Measurements from ENCODE around the gene CEMP1.

The CEMP1 gene

GRCh38 chr16:2513405-2514332 lies 17.5 kb downstream of the CEMP1 start, which contains the start of gene ATP6V0C:
Gene ATP6V0C (plus strand): TSS chr16:2513952. CDS start chr16:2514104, 152 bp downstream.
- WGBS, 2 donors (ENCODE audit: extremely low coverage in 2 of 2, insufficient read length in 2 of 2, insufficient replicate concordance in 1 of 2): no CpG with 5 or more reads among the region's 122 CpGs
- Histone ChIP-seq H2BK12ac (ENCODE audit: low read length) (peak within 1 kb of the TSS; percentile 69), H2BK120ac (ENCODE audit: low read depth, low read length) (peak within 1 kb of the TSS; percentile 97), H4K91ac (ENCODE audit: low read depth, low read length, poor library complexity) (peak within 1 kb of the TSS; percentile 75), H3K79me1 (ENCODE audit: low read depth, low read length) (peaks cover 26% of the 10 kb centered on the region), H4K8ac (ENCODE audit: low read depth, low read length) (peak within 1 kb of the TSS; percentile 78), H3K18ac (ENCODE audit: low read length) (peak within 1 kb of the TSS; percentile 99), H2AK5ac (ENCODE audit: low read depth, low read length) (peak within 1 kb of the TSS; percentile 96), H3K4me3 (ENCODE audit: low read length in 2 of 2) (peak within 1 kb of the TSS; percentile 96 to 97), H3K23ac (ENCODE audit: low read depth, low read length, poor library complexity) (peak within 1 kb of the TSS; percentile 99), H3K9me3 (replicated peaks in 1 of 2; ENCODE audit: control insufficient read depth in 2 of 2, insufficient read depth in 1 of 2, low read depth in 1 of 2, low read length in 2 of 2) (no peaks in the 10 kb centered on the region), H3K27ac (replicated peaks; ENCODE audit: low read length) (peak within 1 kb of the TSS; percentile 93), H3K4ac (ENCODE audit: low read length) (peak within 1 kb of the TSS; percentile 93), H3K36me3 (replicated peaks in 1 of 2; ENCODE audit: control insufficient read depth in 2 of 2, insufficient read depth in 2 of 2, low read length in 2 of 2) (peaks cover 0 to 21% of the 10 kb centered on the region in 2 donors), H2AFZ (ENCODE audit: low read length) (peak within 1 kb of the TSS; percentile 99), H3K9ac (ENCODE audit: low read depth, low read length, poor library complexity) (peak within 1 kb of the TSS; percentile 98), H3K14ac (ENCODE audit: low read length) (peak within 1 kb of the TSS; percentile 71), H3K27me3 (ENCODE audit: control insufficient read depth in 3 of 3, insufficient read depth in 3 of 3, low read depth in 1 of 3, low read length in 3 of 3) (no peaks in the 10 kb centered on the region), H3K4me1 (ENCODE audit: control insufficient read depth in 2 of 2, insufficient read depth in 1 of 2, low read depth in 1 of 2, low read length in 2 of 2) (peaks cover 31 to 38% of the 10 kb centered on the region in 2 donors), H3K4me2 (ENCODE audit: insufficient read depth, low read length, poor library complexity, severe bottlenecking) (peak within 1 kb of the TSS; percentile 88), H2BK5ac (ENCODE audit: low read length) (peak within 1 kb of the TSS; percentile 96), H2BK15ac (ENCODE audit: low read length) (peak within 1 kb of the TSS; percentile 87)
- peak; percentile 93 for DNase-seq (ENCODE audit: low spot score)

- peak overlapping the region; percentile 99 for H3K18ac ChIP-seq (ENCODE audit: low read length)
- peak overlapping the region; percentile 88 for H3K9ac ChIP-seq (ENCODE audit: low read depth, low read length, poor library complexity)
- H4K8ac ChIP-seq (ENCODE audit: low read depth, low read length): peak overlapping the region; percentile 78
- peak overlapping the region; percentile 91 for H2AK5ac ChIP-seq (ENCODE audit: low read depth, low read length)
- peak overlapping the region; percentile 88 for H3K4me2 ChIP-seq (ENCODE audit: insufficient read depth, low read length, poor library complexity, severe bottlenecking)
- H3K79me1 ChIP-seq (ENCODE audit: low read depth, low read length): peaks cover 19% of the 10 kb centered on the region
- peak overlapping the region; percentile 93 for H3K27ac ChIP-seq (replicated peaks; ENCODE audit: low read length)
- no peak for DNase-seq (ENCODE audit: low spot score)
- WGBS, 2 donors (ENCODE audit: extremely low coverage in 2 of 2, insufficient read length in 2 of 2, insufficient replicate concordance in 1 of 2): no CpG with 5 or more reads among the region's 15 CpGs
- peak overlapping the region; percentile 97 for H2BK120ac ChIP-seq (ENCODE audit: low read depth, low read length)
- H3K23ac ChIP-seq (ENCODE audit: low read depth, low read length, poor library complexity): peak overlapping the region; percentile 97
- peak overlapping the region; percentile 75 to 97 for H3K4me3 ChIP-seq (ENCODE audit: low read length in 2 of 2)
- H3K36me3 ChIP-seq (replicated peaks in 1 of 2; ENCODE audit: control insufficient read depth in 2 of 2, insufficient read depth in 2 of 2, low read length in 2 of 2): peaks cover 0 to 20% of the 10 kb centered on the region in 2 donors
- H3K14ac ChIP-seq (ENCODE audit: low read length): peak overlapping the region; percentile 6
- no peaks in the 10 kb centered on the region for H3K27me3 ChIP-seq (ENCODE audit: control insufficient read depth in 3 of 3, insufficient read depth in 3 of 3, low read depth in 1 of 3, low read length in 3 of 3)
- H3K4me1 ChIP-seq (ENCODE audit: control insufficient read depth in 2 of 2, insufficient read depth in 1 of 2, low read depth in 1 of 2, low read length in 2 of 2): peaks cover 31 to 38% of the 10 kb centered on the region in 2 donors
- peak overlapping the region; percentile 75 for H4K91ac ChIP-seq (ENCODE audit: low read depth, low read length, poor library complexity)
- peak overlapping the region; percentile 24 for H2BK12ac ChIP-seq (ENCODE audit: low read length)
- H2AFZ ChIP-seq (ENCODE audit: low read length): peak overlapping the region; percentile 99
- peak overlapping the region; percentile 87 for H2BK15ac ChIP-seq (ENCODE audit: low read length)
- peak overlapping the region; percentile 93 for H3K4ac ChIP-seq (ENCODE audit: low read length)
- H2BK5ac ChIP-seq (ENCODE audit: low read length): peak overlapping the region; percentile 96
- H3K9me3 ChIP-seq (replicated peaks in 1 of 2; ENCODE audit: control insufficient read depth in 2 of 2, insufficient read depth in 1 of 2, low read depth in 1 of 2, low read length in 2 of 2): no peaks in the 10 kb centered on the region
These were observed 18.3 kb downstream of the CEMP1 start for GRCh38 chr16:2512735-2513404.

GRCh38 chr16:2511996-2512734 lies 19.0 kb downstream of the CEMP1 start:
- H3K27ac ChIP-seq (replicated peaks; ENCODE audit: low read length): no peak overlapping the region
- WGBS, 2 donors (ENCODE audit: extremely low coverage in 2 of 2, insufficient read length in 2 of 2, insufficient replicate concordance in 1 of 2): no CpG with 5 or more reads among the region's 17 CpGs
- peak overlapping the region; percentile 91 for H2AK5ac ChIP-seq (ENCODE audit: low read depth, low read length)
- peak overlapping the region; percentile 75 for H4K91ac ChIP-seq (ENCODE audit: low read depth, low read length, poor library complexity)
- peaks cover 0 to 19% of the 10 kb centered on the region in 2 donors for H3K36me3 ChIP-seq (replicated peaks in 1 of 2; ENCODE audit: control insufficient read depth in 2 of 2, insufficient read depth in 2 of 2, low read length in 2 of 2)
- H3K18ac ChIP-seq (ENCODE audit: low read length): peak overlapping the region; percentile 99
- peak overlapping the region; percentile 47 for H2BK12ac ChIP-seq (ENCODE audit: low read length)
- peak overlapping the region; percentile 97 for H2BK120ac ChIP-seq (ENCODE audit: low read depth, low read length)
- H3K4me2 ChIP-seq (ENCODE audit: insufficient read depth, low read length, poor library complexity, severe bottlenecking): no peak overlapping the region
- H3K79me1 ChIP-seq (ENCODE audit: low read depth, low read length): peaks cover 13% of the 10 kb centered on the region
- no peak overlapping the region for H3K4me3 ChIP-seq (ENCODE audit: low read length in 2 of 2)
- H3K14ac ChIP-seq (ENCODE audit: low read length): no peak overlapping the region
- peak overlapping the region; percentile 53 for H3K9ac ChIP-seq (ENCODE audit: low read depth, low read length, poor library complexity)
- no peak overlapping the region for H2BK5ac ChIP-seq (ENCODE audit: low read length)
- H2AFZ ChIP-seq (ENCODE audit: low read length): peak overlapping the region; percentile 23
- H4K8ac ChIP-seq (ENCODE audit: low read depth, low read length): no peak overlapping the region
- H3K23ac ChIP-seq (ENCODE audit: low read depth, low read length, poor library complexity): peak overlapping the region; percentile 75
- DNase-seq (ENCODE audit: low spot score): no peak
- H3K27me3 ChIP-seq (ENCODE audit: control insufficient read depth in 3 of 3, insufficient read depth in 3 of 3, low read depth in 1 of 3, low read length in 3 of 3): no peaks in the 10 kb centered on the region
- H3K4ac ChIP-seq (ENCODE audit: low read length): peak overlapping the region; percentile 85
- no peaks in the 10 kb centered on the region for H3K9me3 ChIP-seq (replicated peaks in 1 of 2; ENCODE audit: control insufficient read depth in 2 of 2, insufficient read depth in 1 of 2, low read depth in 1 of 2, low read length in 2 of 2)
- H2BK15ac ChIP-seq (ENCODE audit: low read length): peak overlapping the region; percentile 73
- peaks cover 31 to 38% of the 10 kb centered on the region in 2 donors for H3K4me1 ChIP-seq (ENCODE audit: control insufficient read depth in 2 of 2, insufficient read depth in 1 of 2, low read depth in 1 of 2, low read length in 2 of 2)

All from neuronal stem cell (in vitro differentiated cells).